Measurements from ENCODE around the gene SPARCL1.
"Not testable (repeated sequence)": the region's sequence is repeated elsewhere in the genome, so short reads cannot be mapped to it uniquely, and the experiment has no call there.

The SPARCL1 gene

DNA sequence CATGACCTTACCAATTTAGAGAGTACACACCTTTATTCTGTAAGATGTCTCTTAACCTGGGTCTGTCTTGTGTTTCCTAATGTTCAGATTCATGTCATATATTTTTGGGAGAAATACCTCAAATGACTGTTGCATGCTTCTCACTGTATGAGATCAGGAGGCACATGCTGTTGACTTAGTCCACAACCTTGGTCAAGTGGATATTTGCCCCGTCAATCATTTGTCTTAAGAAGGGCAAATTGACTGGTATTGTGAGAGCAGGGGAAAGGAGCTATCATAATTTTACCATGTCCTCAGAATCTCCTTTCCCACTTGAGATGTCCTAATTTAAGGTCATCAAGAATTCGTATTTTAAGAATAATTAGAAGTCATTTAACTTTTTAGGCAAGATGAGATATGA, 95.8 kb downstream of the SPARCL1 start:
- no peak for DNase-seq

DNA sequence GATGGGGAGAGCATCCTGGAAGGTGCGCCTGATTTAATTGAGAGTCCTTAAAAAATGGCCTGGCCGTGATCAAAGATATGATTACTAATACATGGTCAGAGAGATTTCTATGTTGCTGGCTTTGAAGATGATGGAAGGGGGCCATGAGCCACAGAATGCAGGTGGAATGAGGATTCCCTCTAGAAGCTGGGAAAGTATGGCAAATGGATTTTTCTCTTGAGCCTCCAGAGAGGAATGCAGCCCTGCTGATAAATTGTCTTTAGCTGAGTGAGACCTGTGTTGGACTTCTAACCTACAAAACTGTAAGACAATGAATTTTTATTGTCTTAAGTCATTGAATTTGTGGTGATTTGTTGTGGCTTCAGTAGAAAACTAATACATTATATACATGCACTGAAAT, 99.1 kb downstream of the SPARCL1 start:
- DNase-seq = no peak

DNA sequence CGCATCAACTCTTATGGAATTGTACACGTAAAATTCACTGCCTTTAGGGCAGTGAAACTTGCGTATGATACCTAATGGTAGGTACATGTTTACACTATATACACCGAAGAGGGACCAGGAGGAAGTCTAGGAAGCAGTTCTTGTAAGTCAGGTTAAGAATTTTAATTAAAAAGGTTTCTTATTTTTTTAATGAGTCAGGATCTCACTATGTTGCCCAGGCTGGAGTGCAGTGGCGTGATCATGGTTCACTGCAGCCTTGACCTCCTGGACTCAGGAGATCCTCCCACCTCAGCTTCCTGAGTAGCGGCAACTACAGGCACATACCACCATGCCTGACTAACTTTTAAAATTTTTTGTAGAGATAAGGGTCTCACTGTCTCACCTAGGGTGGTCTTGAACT, 100.2 kb downstream of the SPARCL1 start:
- no peak for DNase-seq

DNA sequence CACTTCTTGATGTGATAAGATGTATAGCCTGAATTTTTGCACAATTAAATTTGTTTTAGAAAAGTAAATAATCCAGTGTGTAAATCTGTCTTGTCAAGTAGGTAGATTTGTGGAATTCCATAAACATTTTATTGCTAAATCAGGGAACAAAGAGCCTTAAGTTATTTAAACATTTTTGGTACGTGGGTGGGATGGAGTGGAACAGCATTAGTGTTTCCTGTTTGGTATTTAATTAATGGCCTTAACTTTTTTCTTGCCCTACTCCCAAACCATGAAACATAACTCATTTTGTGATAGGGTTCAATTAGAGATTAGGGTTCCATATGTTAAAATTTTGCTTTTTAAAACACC, 101.7 kb downstream of the SPARCL1 start:
- DNase-seq = no peak

DNA sequence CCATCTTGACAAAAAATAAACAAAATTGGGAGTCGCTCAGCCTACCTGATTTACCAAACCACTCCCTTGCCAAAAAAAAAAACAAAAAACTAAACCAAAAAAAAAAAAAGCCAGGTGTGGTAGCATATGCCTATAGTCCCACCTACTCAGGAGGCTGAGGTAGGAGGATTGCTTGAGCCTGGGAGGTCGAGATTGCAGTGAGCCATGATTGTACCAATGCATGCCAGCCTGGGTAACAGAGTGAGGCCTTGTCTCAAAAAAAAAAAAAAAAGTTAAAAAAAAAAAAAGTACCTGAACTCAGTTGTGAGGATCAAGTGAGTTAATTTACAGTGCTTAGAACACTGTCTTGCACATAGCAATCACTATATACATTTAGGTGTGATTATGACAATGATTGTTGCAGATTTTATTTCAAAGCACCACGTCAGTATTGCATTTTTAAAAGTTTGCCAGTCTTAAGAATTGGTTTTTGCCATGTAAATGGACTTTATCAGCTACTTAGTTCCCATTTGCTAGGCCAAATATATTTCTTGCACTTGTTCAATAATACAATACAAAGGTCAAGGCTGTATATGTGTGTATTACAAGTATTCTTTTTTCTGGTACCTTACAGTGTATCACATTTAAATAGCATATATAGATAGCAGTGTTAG, 102.2 kb downstream of the SPARCL1 start:
- no peak for DNase-seq

DNA sequence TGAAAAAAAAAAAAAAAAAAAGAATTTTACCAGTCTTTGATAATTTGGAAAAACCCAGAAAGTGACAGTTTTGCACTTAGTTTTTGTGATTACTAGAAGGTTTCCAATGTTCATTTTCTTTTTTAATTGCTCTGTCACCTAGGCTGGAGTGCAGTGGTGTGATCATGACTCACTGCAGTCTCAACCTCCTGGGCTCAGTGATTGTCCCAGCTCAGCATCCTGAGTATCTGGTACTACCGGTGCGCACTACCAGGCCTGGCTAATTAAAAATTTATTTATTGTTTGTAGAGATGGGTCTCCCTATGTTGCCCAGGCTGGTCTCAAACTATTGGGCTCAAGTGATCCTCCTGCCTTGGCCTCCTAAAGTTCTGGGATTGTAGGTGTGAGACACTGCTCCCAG, 103.5 kb downstream of the SPARCL1 start:
- DNase-seq = no peak

DNA sequence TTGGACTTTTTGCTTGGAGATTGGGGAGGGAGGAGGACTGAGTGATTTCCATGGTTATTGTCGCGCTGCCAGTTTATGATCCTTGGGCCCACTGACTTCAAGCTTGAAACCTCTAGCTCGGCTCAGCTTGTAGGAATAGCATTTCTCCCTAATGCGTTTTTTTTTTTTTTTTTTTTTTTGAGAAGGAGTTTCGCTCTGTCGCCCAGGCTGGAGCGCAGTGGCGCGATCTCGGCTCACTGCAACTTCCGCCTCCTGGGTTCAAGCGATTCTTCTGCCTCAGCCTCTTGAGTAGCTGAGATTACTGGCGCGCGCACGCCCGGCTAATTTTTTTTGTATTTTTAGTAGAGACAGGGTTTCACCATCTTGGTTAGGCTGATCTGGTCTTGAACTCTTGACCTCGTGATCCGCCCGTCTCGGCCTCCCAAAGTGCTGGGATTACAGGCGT, 105.1 kb downstream of the SPARCL1 start:
- not testable (repeated sequence) for DNase-seq

Measured in kidney glomerular epithelial cell (primary cell).